MM.1S (cell line): ENCODE results near the gene CEACAM20.

ENCODE experiments used
- DNase-seq: peaks from one replicate; pipeline ENCODE4 v3.0.0-alpha.2; 2015
- H2AFZ ChIP-seq: fragments of 300-600 bp; sonication (generic); 2 replicates; pipeline ENCODE4 v1.6.0; 2016; ENCODE audit warnings: antibody characterized with exemption, low read length
- H3F3A ChIP-seq: fragments of 300-600 bp; sonication (generic); 2 replicates; pipeline ENCODE4 v1.6.1; 2016; ENCODE audit warnings: mild to moderate bottlenecking, antibody characterized with exemption, low read length, moderate library complexity, mixed read lengths; ENCODE audit not compliant: insufficient read depth
- H3K27ac ChIP-seq: fragments of 300-600 bp; sonication (generic); 2 replicates; pipeline ENCODE4 v1.5.1; 2016; ENCODE audit warnings: mild to moderate bottlenecking, low read length
- H3K27me3 ChIP-seq: fragments of 300-600 bp; sonication (generic); replicated peaks from 2 replicates; pipeline ENCODE4 v1.6.0; 2016; ENCODE audit warnings: low read length; ENCODE audit not compliant: insufficient read depth
- H3K36me3 ChIP-seq: fragments of 300-600 bp; sonication (generic); replicated peaks from 2 replicates; pipeline ENCODE4 v1.6.1; 2016; ENCODE audit warnings: mild to moderate bottlenecking, low read length, mixed read lengths; ENCODE audit not compliant: insufficient read depth
- H3K4me1 ChIP-seq: fragments of 300-600 bp; sonication (generic); 2 replicates; pipeline ENCODE4 v1.6.1; 2016; ENCODE audit warnings: low read length, mixed read lengths
- H3K4me2 ChIP-seq: fragments of 300-600 bp; sonication (generic); 2 replicates; pipeline ENCODE4 v1.6.0; 2016; ENCODE audit warnings: low read depth, low read length
- H3K4me3 ChIP-seq: fragments of 300-600 bp; sonication (generic); 2 replicates; pipeline ENCODE4 v1.5.1; 2016; ENCODE audit warnings: low read length, mixed read lengths
- H3K79me2 ChIP-seq: fragments of 300-600 bp; sonication (generic); 2 replicates; pipeline ENCODE4 v1.6.1; 2016; ENCODE audit warnings: mixed run types, low read length, mixed read lengths
- H3K9ac ChIP-seq: fragments of 300-600 bp; sonication (generic); 2 replicates; pipeline ENCODE4 v1.6.1; 2016; ENCODE audit warnings: low read length, mixed read lengths
- H3K9me2 ChIP-seq: fragments of 300-600 bp; sonication (generic); replicated peaks from 2 replicates; pipeline ENCODE4 v1.6.1; 2016; ENCODE audit warnings: mild to moderate bottlenecking, low read length, mixed read lengths; ENCODE audit not compliant: insufficient read depth
- H3K9me3 ChIP-seq: fragments of 300-600 bp; sonication (generic); replicated peaks from 2 replicates; pipeline ENCODE4 v1.6.1; 2016; ENCODE audit warnings: mild to moderate bottlenecking, low read length, mixed read lengths; ENCODE audit not compliant: insufficient read depth
- H4K20me1 ChIP-seq: fragments of 300-600 bp; sonication (generic); 2 replicates; pipeline ENCODE4 v1.6.1; 2016; ENCODE audit warnings: mild to moderate bottlenecking, low read length, moderate library complexity, mixed read lengths; ENCODE audit not compliant: insufficient read depth
- EZH2 ChIP-seq: fragments of 300-600 bp; sonication (generic); optimal IDR thresholded peaks from 2 replicates; pipeline ENCODE3; 2017; ENCODE audit warnings: low read depth, mild to moderate bottlenecking, antibody characterized with exemption, low read length, mixed read lengths
- EZH2phosphoT487 ChIP-seq: fragments of 300-600 bp; sonication (generic); IDR thresholded peaks from 2 replicates; pipeline ENCODE4 v1.6.1; 2018; ENCODE audit warnings: antibody characterized with exemption, low read length
- TF ChIP-seq, protein P1 (sequence below): fragments of 300-600 bp; sonication (generic); IDR thresholded peaks from 2 replicates; pipeline ENCODE4 v1.5.1; 2016; ENCODE audit warnings: antibody characterized with exemption, low read length, mixed read lengths

The CEACAM20 gene

DNA sequence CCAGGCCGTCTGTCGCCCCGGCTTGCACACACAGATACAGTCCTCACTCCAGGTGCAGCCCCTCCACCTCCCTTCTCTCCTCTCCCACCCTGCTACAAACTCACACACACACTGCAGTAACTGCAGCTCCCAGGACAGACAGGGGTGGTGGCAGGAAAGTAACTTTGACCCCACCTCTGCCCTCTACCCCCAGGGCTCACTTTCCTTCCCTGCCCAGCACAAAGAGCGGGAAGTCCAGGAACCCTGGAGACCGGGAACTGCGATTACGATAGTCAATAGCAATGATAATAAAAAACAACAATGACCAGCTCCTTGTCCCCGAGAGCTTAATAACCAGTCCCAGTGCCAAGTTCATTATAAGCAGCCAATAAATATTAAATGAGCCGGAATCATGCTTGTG, at the start of gene CEACAM20:
Gene CEACAM20, minus strand, starts transcription at position 140 of the 400 bp plus-strand sequence. CDS start 166 bp downstream, outside the sequence.
- no peak within 1 kb of the TSS for H3K4me2 ChIP-seq
- peaks cover 7% of the 10 kb centered on the region; the same call in 1 of the 2 replicates for H3K27me3 ChIP-seq
- no peak within 1 kb of the TSS for H3K27ac ChIP-seq
- no peaks in the 10 kb centered on the region for H3K9me3 ChIP-seq
- H4K20me1 ChIP-seq, result no peaks in the 10 kb centered on the region
- no peaks in the 10 kb centered on the region for H3K36me3 ChIP-seq
- no peak within 1 kb of the TSS for H3K9ac ChIP-seq
- H3K4me1 ChIP-seq, result no peaks in the 10 kb centered on the region
- DNase-seq, result no peak
- no peak for TF ChIP-seq EZH2
- no peak for TF ChIP-seq EZH2phosphoT487
- TF ChIP-seq, protein P1, sequence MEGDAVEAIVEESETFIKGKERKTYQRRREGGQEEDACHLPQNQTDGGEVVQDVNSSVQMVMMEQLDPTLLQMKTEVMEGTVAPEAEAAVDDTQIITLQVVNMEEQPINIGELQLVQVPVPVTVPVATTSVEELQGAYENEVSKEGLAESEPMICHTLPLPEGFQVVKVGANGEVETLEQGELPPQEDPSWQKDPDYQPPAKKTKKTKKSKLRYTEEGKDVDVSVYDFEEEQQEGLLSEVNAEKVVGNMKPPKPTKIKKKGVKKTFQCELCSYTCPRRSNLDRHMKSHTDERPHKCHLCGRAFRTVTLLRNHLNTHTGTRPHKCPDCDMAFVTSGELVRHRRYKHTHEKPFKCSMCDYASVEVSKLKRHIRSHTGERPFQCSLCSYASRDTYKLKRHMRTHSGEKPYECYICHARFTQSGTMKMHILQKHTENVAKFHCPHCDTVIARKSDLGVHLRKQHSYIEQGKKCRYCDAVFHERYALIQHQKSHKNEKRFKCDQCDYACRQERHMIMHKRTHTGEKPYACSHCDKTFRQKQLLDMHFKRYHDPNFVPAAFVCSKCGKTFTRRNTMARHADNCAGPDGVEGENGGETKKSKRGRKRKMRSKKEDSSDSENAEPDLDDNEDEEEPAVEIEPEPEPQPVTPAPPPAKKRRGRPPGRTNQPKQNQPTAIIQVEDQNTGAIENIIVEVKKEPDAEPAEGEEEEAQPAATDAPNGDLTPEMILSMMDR, result no peak
- no peaks in the 10 kb centered on the region for H3F3A ChIP-seq
- no peak within 1 kb of the TSS for H2AFZ ChIP-seq
- H3K79me2 ChIP-seq, result no peaks in the 10 kb centered on the region
- no peaks in the 10 kb centered on the region for H3K9me2 ChIP-seq
- H3K4me3 ChIP-seq, result no peak within 1 kb of the TSS

DNA sequence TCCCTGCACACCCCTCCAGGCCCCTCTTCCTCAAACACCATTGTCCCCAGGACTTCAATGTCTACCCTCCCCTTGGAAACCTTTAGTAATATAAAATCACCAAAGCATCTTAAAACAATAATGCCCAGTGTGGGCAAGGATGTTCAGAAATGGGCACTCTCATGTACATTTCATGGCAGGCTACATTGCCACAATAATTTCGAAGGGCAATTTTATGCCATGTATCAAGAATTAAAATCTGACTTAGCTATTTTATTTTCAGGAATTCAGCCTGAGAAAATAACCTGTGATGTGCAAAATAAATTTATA, 48.0 kb upstream of the CEACAM20 start:
- H3K4me1 ChIP-seq, result no peaks in the 10 kb centered on the region
- H3K9me2 ChIP-seq, result no peaks in the 10 kb centered on the region
- H3K4me2 ChIP-seq, result no peak overlapping the region
- H3K4me3 ChIP-seq, result no peak overlapping the region
- H3K27ac ChIP-seq, result no peak overlapping the region
- H3K79me2 ChIP-seq, result no peaks in the 10 kb centered on the region
- DNase-seq, result no peak
- no peak for TF ChIP-seq EZH2phosphoT487
- TF ChIP-seq, protein P1, result no peak
- TF ChIP-seq EZH2, result no peak
- no peak overlapping the region for H2AFZ ChIP-seq
- no peaks in the 10 kb centered on the region for H3K27me3 ChIP-seq
- no peaks in the 10 kb centered on the region for H4K20me1 ChIP-seq
- H3K9me3 ChIP-seq, result no peaks in the 10 kb centered on the region
- H3K36me3 ChIP-seq, result no peaks in the 10 kb centered on the region
- H3K9ac ChIP-seq, result no peak overlapping the region
- H3F3A ChIP-seq, result no peaks in the 10 kb centered on the region

DNA sequence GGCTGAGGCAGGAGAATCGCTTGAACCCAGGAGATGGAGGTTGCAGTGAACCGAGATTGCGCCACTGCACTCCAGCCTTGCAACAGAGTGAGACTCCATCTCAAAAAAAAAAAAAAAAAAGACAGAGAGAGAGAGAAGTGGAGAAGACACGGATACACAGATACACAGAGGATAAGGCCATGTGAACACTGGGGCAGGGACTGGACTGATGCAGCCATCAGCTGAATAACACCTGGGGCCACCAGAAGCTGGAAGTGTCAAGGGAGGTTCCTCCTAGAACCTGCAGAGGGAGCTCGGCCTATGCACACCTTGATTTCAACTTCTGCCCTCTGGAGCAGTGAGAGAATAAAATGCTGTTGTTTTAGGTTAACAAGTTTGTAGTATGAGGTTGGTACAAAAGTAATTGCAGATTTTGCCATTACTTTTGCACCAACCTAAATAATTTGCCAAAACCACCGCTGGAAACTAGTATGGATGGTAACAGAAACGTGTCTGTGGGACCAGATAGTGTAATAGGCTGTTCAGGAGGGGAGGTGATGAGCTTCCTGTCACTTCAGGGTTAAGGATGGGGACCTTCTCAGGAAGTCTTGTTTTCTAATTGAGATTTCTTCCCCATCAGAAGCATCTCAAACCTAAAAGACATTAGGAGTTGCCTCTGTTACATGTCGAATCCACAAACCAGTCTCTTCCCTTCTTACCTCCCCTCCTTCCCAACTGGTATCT, 47.5 kb upstream of the CEACAM20 start:
- Histone ChIP-seq H3K4me1 (no peaks in the 10 kb centered on the region), H3K36me3 (no peaks in the 10 kb centered on the region), H4K20me1 (no peaks in the 10 kb centered on the region), H3K4me3 (no peak overlapping the region), H3K4me2 (no peak overlapping the region), H3K27me3 (no peaks in the 10 kb centered on the region), H3K9me2 (no peaks in the 10 kb centered on the region), H3K9ac (no peak overlapping the region), H3F3A (no peaks in the 10 kb centered on the region), H3K9me3 (no peaks in the 10 kb centered on the region), H3K27ac (no peak overlapping the region), H2AFZ (no peak overlapping the region), H3K79me2 (no peaks in the 10 kb centered on the region)
- DNase-seq, result peak; percentile 70
- TF ChIP-seq EZH2phosphoT487 (no peak), EZH2 (no peak)
- TF ChIP-seq, protein P1, result peak; percentile 65
